ENCODE data around the gene PBX4. TPM values are rescaled to one million over a fixed set of nuclear protein-coding genes. Genes with fewer than 3 reads are reported as not detected.

PBX4 gene
- total RNA-seq, 2 experiments from 2014 or later: 13.8 to 15.6 TPM

DNA sequence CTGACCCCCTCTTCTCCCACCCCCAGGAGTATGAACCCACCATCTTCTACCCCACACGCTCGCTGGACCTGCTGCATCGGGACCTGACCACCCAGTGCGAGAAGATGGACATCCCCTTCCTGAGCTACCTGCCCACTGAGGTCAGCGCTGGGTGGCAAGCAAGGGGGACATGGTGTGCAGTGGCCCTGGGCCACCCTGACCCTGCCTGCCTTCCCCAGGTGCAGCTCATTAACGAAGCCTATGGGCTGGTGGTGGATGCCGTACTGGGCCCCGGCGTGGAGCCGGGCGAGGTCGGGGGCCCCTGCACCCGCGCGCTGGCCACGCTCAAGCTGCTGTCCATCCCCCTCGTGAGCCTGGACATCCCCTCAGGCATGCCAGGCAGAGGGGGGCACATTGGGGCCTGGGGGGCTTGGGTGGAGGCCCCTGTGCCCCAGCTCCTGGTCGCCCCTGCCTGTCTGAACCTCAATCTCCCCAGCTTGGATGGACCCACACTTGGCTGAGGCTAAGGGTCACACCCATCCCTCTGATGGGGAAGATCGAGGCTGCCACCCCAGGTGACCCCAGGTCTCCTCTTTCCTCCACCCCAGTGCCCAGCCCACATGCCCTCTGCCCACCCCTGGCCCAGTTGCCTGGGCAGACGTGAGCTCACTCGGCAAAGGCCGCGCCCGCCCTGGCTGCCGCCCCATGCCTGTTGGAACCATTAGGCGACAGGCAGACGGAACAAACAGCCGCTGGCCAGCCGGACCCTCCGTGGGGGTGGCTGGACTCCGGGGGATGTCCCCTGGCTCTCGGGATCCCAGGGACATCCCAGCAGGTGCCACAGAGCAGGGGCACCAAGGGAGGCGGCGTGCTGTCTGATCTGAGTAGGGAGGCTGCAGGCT is 82.9 kb downstream of the PBX4 start:
- ATAC-seq: no peak
- intact Hi-C loops (cut with micrococcal nuclease): no loop called here
- Mint-ChIP-seq H3K4me3 (no peak overlapping the region), H3K36me3 (ENCODE audit: low read depth) (peaks cover 3% of the 10 kb centered on the region), H3K9me3 (no peaks in the 10 kb centered on the region), H3K4me1 (ENCODE audit: low read depth) (peaks cover 23% of the 10 kb centered on the region), H3K27me3 (peaks cover 6% of the 10 kb centered on the region), H3K27ac (no peak overlapping the region)
- DNase-seq: no peak
- ChIA-PET CTCF (interaction anchor here (1.1 to 7.2 kb wide), 2 partner anchors 16 to 109 kb away, joined by 4 to 51 read pairs; partner anchors contain the start of gene GMIP), POLR2A (interaction anchor here (0.8 to 1.1 kb wide), 4 partner anchors 78 to 284 kb away, joined by 3 read pairs; no protein-coding TSS in a partner anchor)
- TF ChIP-seq, protein P1, sequence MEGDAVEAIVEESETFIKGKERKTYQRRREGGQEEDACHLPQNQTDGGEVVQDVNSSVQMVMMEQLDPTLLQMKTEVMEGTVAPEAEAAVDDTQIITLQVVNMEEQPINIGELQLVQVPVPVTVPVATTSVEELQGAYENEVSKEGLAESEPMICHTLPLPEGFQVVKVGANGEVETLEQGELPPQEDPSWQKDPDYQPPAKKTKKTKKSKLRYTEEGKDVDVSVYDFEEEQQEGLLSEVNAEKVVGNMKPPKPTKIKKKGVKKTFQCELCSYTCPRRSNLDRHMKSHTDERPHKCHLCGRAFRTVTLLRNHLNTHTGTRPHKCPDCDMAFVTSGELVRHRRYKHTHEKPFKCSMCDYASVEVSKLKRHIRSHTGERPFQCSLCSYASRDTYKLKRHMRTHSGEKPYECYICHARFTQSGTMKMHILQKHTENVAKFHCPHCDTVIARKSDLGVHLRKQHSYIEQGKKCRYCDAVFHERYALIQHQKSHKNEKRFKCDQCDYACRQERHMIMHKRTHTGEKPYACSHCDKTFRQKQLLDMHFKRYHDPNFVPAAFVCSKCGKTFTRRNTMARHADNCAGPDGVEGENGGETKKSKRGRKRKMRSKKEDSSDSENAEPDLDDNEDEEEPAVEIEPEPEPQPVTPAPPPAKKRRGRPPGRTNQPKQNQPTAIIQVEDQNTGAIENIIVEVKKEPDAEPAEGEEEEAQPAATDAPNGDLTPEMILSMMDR (IDR thresholded peaks at IDR 0.05): no peak

- intact Hi-C loops (cut with micrococcal nuclease): loop anchor here (5.0 kb wide), 1 partner anchor 423 kb away; no protein-coding TSS in a partner anchor
- Mint-ChIP-seq H3K36me3 (ENCODE audit: low read depth) (peaks cover 3% of the 10 kb centered on the region), H3K27ac (no peak overlapping the region), H3K9me3 (no peaks in the 10 kb centered on the region), H3K4me3 (no peak overlapping the region), H3K4me1 (ENCODE audit: low read depth) (peaks cover 19% of the 10 kb centered on the region), H3K27me3 (peaks cover 6% of the 10 kb centered on the region)
- DNase-seq: no peak
- ChIA-PET POLR2A (interaction anchor here (0.5 to 1.1 kb wide), 4 partner anchors 49 to 110 kb away, joined by 3 read pairs; no protein-coding TSS in a partner anchor), CTCF (interaction anchor here (1.1 to 7.2 kb wide), 2 partner anchors 17 to 110 kb away, joined by 4 to 51 read pairs; partner anchors contain the start of gene GMIP)
- TF ChIP-seq, protein P1 (IDR thresholded peaks at IDR 0.05): no peak
- no peak for ATAC-seq
These were observed 83.8 kb downstream of the PBX4 start for GRCh38 chr19:19534556-19535265.

GRCh38 chr19:19533841-19534240 is 84.6 kb downstream of the PBX4 start:
- intact Hi-C loops (cut with micrococcal nuclease): loop anchor here (2.0 to 5.0 kb wide), 2 partner anchors 109 to 423 kb away; partner anchors contain the start of gene GMIP
- Mint-ChIP-seq H3K4me1 (ENCODE audit: low read depth) (peaks cover 16% of the 10 kb centered on the region), H3K4me3 (no peak overlapping the region), H3K27ac (no peak overlapping the region), H3K27me3 (peaks cover 4% of the 10 kb centered on the region), H3K36me3 (ENCODE audit: low read depth) (peaks cover 5% of the 10 kb centered on the region), H3K9me3 (no peaks in the 10 kb centered on the region)
- DNase-seq: no peak
- no peak for ATAC-seq
- TF ChIP-seq, protein P1 (IDR thresholded peaks at IDR 0.05): no peak
- ChIA-PET CTCF (interaction anchor here (3.1 to 7.2 kb wide), 3 partner anchors 21 to 111 kb away, joined by 17 to 111 read pairs (median 51); partner anchors contain the start of gene GMIP), POLR2A (no interaction called here)

GRCh38 chr19:19532806-19533701 is 85.4 kb downstream of the PBX4 start:
- POLR2A ChIA-PET: interaction anchor here (0.8 to 2.6 kb wide), 11 partner anchors 8 to 118 kb away, joined by 3 to 15 read pairs (median 3); partner anchors contain the start of genes GMIP, NDUFA13 and TSSK6
- intact Hi-C loops (cut with micrococcal nuclease): loop anchor here (2.0 to 5.0 kb wide), 2 partner anchors 110 to 424 kb away; partner anchors contain the start of gene GMIP
- CTCF ChIA-PET: interaction anchor here (0.6 to 7.2 kb wide), 51 partner anchors 8 to 464 kb away, joined by 3 to 111 read pairs (median 5); partner anchors contain the start of genes GMIP, LPAR2, NDUFA13 and TSSK6
- Mint-ChIP-seq H3K9me3 (no peaks in the 10 kb centered on the region), H3K36me3 (ENCODE audit: low read depth) (peaks cover 5% of the 10 kb centered on the region), H3K27ac (no peak overlapping the region), H3K4me1 (ENCODE audit: low read depth) (peaks cover 11% of the 10 kb centered on the region), H3K27me3 (no peaks in the 10 kb centered on the region), H3K4me3 (no peak overlapping the region)
- ATAC-seq (no peak), DNase-seq (no peak)
- TF ChIP-seq, protein P1 (IDR thresholded peaks at IDR 0.05): no peak
